ENCODE measurements around the gene PPFIA3.

DNA sequence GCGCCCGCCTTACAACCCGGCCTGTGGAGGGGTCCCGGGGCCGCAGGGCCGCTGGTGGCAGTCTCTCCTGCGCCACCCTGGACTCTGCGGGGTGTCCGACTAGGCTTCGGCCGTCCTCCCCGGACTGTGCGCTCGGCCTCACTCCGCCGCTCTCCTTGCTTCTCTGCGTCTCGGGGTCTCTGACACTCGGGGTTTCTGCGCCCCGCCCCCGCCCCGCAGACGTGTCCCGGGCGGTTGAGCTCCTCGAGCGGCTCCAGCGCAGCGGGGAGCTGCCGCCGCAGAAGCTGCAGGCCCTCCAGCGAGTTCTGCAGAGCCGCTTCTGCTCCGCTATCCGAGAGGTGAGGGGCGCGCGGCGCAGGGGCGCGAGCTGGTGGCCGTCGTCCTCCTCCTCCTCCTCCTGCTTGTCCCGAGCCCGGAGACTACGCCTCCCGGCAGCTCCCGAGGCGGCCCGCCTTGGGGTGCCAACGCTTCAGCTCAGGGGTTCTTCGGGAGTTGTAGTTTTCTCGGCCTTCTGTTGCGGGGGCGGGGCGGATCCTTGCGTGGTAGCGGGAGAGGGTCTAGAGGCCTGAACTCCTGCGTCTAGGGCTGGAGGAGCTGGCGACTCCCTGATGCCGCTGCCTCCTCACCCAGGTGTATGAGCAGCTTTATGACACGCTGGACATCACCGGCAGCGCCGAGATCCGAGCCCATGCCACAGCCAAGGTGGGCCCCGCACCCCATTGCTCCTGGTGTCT is 4.5 kb upstream of the PPFIA3 start:
- TF ChIP-seq POLR2A (IDR thresholded peaks at IDR 0.05; ENCODE audit: low read length) (no peak), GATA1 (IDR thresholded peaks at IDR 0.05; ENCODE audit: low read depth, low read length) (no peak)
